GM21576 (cell line): Measurements from ENCODE around the gene LPCAT3.

ENCODE experiments used
- ATAC-seq: cut with Tn5 transposase; IDR thresholded peaks from one replicate; pipeline ENCODE4 v1.9.1; 2021; ENCODE audit warnings: mild to moderate bottlenecking, moderate library complexity; ENCODE audit not compliant: unreplicated experiment

LPCAT3 gene

DNA sequence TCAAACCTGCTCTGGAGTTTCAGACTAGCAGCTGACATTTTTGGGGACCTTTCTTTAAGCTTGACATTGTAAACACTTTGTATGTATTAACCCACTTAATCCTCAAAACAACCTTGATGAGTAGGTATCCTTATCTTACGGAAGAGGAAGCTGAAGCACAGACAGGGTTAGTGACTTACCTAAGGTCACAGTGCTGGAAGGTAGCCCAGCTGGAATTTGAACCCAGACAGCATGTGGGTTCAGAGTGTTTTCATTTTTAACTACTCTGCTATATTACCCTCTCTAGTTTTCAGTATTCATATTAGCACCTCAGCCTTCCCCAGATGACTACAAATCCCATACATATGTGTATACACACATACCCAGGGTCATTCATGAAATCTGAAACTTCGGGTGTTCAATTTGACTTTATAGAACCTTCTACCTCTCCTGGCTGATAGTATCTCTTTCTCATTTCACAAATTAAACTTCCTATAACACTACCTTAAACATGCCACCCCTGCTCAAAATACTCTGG, 13.9 kb downstream of the LPCAT3 start:
- no peak for ATAC-seq

DNA sequence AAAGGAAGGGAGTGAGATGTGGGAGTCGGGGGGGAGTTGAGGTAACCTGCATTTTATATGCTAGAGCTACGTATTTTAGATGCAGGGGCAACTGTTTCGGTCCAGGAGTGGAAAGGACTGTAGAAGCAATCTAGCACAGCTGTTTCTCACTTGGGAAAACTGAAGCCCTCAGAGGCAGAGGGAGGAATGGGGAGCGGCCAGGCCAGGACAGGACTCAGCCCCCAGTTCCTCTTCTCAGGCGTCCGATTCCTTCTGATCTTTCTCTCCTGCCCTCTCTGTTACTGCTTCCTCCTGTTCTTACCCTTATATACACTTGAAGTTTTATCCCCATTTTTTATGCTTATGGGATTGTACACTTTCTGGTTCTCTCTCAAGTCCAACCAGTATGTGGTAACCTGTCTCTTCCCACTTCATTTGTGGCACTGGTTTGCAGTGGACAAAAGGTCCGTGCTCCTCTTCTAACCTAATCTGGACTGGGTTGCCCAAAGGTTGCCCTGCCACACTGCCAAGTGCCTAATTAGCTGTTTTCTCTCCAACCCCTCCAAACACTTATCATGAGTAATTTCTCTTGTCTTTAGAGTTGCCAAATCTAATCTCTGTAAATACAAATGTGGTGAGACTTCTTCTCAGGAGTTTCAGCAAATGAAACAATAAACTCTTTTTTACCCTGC, 16.2 kb downstream of the LPCAT3 start:
- ATAC-seq, result no peak

DNA sequence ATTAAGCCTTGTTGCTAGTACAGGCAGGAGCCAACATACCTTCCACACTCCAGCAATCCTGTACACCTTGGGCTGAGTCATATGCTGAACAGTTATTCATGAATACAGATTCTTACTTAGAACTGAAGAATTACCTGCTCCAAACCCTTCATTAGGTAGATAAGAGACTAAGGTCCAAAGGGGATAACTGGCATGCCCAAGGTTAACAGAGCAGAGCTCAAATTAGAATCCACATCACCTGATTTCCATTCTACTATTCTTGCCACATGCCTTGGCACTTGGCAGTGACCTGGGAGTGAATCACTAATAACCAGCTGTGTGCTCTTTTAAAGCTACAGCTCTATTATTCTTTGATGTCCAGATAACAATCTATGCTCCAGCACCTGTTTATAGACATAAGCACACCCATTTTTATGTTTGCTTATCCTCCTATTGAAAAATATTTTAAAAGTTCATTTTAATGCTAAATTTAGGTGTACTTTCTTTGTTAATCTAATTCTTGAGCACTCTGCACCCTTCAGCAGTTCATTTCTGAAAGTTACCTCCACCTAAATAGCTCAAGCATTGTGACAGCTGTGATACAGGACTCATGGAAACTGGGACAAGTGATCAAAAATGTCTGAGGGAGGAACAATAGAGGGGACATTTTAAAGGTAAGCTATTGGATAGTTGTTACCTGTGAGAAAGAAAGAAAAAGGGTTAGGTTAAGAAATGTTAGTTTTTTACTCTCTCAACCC, 19.4 kb downstream of the LPCAT3 start:
- no peak for ATAC-seq

DNA sequence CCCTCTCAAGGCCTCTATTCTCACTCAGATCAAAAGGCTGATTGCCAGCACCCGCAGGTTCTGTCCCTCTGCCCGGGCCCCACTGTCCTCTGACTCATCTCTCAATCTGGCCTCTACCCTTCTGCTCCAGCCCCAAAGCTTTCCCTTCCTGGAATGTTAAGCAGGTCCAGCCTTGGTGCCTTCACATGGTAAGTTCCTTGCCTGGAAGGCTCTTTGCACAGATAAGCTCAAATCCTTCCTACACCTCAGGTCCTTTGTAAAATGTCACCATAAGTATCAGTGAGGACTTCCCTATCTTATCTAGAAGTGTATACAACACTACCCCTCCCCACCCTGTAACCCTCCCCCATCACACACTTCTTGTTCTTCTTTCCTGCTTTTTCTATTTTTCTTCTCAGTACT, 22.2 kb downstream of the LPCAT3 start:
- no peak for ATAC-seq

DNA sequence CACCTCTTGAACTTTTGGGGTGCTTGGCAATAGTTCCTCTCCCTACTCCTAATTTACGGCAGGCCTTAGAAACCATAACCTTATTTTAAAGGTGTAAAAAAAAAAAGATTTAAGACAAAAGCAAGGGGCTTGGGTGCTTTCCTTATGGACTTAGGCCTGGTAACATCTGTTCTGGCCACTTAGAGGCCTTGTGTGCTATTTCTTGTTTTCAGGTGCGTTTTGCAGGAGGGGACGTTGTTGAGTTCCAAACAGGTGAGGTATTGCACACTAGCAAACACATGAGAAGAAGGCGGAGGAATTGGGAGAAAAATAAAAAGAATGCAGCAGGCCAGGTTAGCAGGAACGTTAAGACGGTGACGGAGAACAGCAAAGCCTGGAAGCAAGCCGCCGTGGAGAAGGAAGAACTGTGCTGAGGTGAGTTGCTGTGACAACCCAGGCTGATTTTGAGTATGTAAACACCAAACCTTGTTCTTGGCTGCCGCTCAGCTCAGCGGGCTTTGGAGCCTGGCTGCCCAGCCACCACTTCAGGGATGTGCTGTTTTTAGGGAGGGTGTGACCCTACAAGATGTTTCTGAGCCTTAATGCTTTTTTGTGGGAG, 30.2 kb downstream of the LPCAT3 start:
- ATAC-seq, result no peak

DNA sequence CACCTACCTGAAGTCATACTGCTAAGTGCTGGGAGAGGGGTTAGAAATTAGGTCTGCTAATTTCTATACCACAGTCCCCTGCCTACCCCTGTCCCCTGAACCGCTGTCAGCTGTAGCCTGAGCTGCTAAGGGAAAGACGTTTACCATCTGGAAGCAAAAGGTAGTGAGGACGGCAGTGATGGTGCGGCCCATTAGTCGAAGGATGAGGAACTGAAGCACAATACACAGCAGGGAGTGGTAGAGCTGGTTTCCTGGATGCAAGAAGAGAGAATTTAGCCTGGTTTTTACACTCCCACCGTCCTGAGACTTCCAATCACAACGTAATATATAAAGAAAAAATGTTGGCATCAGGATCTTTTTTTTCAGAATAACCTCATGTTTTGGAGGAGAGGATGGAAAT, 35.7 kb downstream of the LPCAT3 start:
- ATAC-seq, result no peak

DNA sequence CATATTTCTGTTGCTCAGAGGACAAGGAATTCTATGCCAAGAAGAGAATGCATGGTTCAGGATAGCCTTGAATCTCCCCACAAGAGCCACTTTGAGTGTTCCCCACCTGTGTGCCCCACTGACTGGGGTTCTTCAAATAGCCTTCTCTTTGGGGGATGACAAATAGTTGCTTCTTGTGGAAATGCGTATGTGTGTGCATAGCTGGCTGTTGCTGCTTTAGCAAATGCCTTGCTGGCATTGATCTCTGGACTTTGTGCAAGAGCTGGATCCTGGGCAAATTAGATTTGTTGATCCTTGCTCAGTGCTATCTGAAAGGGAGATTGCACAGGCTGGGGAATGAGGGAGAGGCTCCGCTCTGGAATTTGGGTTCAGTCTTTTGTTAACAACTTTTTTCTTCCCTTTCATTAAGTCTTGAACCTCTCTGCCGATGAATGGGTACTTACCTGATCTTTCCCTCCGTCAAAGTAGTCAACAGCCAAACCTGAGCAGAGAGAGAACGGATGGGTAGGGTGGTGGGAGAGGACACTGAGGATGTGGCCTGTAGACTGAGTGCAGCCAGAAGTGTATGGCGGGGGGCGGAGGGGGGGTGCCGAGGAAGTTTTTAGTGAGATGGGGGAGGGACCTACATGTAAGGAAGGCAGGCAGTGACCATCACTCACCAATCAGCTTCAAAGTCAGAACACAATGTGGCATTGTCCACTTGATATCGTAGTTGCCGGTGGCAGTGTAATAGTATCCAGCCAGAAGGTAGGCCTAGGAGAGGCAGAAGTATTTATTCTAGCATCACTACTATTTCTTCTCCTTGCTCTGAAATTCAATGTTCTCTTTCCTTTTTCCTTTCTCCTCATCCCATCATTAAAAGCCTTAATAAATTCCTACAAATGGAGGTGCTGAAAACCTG, 36.9 kb downstream of the LPCAT3 start:
- ATAC-seq, result no peak

DNA sequence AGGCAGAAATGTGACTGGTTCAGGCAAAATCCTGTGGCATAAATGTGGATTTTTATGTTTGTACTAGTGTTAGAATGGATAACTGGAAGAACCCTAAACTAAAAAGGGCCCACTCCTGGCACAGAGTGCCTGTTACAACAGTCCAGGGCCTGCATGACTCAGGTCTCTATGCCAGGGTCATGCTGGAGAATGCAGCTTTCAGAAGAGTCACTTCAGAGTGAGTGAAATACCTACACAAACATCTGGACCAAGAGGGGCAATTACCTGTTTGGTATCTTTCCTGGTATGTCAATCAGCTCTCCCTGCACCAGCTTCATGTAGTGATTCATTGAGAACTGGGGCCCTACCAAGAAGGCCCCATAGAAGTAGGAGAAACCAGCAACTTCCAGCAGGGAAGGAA, 37.5 kb downstream of the LPCAT3 start:
- ATAC-seq, result no peak

DNA sequence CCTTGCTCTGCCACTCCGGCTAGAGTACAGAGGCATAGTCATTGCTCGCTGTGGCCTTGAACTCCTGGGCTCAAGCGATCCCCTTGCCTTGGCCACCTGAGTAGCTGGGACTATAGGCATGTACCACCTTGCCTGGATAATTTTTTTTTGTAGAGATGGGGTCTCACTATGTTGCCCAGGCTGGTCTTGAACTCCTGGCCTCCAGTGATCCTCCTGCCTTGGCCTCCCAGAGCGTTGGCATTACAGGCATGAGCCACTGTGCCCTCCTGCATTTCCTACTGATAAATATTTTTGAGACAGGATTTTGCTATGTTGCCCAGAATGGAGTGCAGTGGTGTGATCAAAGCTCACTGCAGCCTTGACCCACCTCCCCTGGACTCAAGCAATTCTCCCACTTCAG, 38.2 kb downstream of the LPCAT3 start:
- ATAC-seq, result no peak

DNA sequence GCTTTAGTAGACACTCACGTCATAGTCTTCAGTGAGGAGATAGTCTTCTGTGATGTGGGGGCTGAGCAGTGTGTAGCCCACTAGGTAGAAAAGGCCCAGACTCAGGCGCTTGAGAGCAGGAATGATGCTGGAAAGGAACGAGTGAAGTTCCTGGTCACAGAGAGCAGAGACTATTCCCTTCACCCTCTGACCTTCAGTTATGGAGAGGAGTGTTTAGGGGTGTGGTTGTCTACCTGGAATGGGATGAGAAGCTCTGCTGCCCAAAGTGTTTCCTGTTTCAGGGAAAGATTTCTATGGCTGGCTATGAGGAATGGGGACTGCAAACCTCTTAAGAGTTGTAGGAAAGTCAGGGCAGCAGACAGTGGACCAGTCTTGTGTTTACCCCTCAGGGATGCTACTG, 38.8 kb downstream of the LPCAT3 start:
- no peak for ATAC-seq

DNA sequence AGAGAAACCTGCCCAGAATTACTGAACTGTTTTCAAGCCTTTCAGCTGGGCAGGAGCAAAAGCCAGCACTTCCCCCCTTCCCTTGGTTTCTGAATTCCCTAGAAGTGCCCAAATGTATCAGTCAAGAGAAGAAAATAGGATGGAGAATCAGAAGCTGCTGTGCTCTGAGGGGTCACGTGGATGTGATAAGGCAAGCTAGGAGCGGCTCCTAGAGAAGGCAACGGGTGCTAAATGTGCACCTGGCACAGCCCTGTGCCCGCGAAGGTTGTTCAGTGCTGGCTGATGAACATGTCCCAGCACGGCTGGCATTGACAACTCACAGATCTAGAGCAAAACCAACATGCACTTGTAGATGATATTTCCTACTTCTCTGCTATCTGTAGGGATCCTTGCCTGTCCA, 39.3 kb downstream of the LPCAT3 start:
- ATAC-seq, result no peak

DNA sequence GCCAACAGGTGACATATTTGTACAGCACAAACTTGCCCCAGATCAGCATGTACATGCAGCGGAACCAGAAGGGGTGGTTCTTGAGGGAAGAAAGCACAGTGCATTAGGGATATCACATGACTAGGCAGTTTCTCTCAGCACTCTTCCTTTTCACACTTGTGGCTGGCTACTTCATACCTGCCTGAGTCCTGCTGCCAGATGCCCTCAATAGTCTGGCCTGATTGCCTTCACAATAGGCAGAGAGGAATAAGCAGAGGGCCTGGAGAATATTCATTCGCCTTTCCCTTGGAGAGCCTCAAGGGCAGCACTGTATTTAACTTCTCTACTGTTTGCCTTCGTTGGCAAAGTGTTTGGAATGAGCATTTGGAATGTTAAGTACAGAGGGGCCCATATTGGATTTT, 39.7 kb downstream of the LPCAT3 start:
- ATAC-seq, result no peak

DNA sequence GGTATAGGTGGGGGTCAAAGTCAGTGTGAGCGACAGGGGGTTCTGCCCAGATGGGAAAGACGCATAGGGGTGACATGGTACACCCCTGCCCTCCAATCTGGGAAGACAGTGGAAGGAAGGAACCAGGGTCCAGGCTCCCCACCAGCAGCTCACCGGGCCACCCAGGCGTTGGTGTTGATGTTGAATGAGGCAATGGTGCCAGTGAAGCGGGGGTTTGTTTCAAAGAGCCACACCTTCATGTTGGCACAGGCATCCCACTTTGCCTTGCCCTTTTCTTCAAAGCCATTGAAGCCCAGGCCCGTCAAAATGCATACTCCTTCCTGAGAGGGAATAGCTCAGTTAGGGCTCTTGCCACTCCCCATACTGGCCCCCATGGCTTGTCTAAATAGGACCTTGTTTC, 40.1 kb downstream of the LPCAT3 start:
- no peak for ATAC-seq

DNA sequence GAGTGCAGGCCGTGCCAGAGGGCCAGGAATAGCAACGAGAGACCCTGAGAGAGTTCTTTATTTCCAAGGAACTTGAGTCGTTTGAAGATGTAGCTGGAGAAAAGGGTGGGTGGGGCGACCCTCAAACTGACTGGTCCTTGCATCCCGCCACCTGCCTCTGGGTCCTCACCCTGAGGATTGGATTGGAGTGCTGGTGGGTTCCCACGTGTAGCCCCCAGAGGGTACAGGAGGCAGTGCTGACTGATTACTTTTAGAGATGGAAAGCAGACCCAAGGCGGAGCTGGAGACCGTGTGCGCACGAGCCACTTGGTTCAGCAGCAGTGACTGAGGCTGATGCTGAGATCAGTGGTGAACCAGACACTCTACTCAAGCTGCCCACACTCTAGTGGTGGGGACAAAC, 40.6 kb downstream of the LPCAT3 start:
- no peak for ATAC-seq

DNA sequence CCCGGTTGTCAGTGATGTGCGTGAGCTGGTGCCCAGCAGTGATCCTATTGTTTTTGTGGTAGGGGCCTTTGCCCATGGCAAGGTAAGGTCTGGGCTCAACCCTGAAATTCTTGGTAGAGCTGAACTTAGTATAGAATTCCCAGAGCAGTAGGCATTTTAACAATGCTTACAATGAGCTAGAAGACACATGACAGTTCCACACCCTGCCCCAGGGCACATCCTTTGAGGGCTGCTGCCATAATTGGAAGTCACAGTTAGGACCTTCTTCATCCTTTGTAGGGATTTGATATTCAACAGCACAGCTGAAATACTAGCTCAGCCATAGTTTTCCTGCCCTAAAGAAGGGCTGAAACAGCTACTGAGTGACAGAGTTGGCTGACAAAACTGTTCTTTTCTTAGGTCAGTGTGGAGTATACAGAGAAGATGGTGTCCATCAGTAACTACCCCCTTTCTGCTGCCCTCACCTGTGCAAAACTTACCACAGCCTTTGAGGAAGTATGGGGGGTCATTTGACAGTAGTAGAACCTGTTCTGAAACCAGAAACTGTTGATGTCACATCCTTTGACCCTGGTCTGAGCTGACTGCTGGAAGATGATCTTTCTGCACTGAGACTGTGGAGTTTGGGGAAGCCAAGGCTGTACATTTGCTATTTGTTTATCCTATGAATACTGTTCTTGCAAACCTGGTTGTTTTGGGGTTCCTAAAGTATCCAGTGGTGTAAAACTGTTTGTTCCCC, 42.8 kb downstream of the LPCAT3 start:
- ATAC-seq, result no peak

DNA sequence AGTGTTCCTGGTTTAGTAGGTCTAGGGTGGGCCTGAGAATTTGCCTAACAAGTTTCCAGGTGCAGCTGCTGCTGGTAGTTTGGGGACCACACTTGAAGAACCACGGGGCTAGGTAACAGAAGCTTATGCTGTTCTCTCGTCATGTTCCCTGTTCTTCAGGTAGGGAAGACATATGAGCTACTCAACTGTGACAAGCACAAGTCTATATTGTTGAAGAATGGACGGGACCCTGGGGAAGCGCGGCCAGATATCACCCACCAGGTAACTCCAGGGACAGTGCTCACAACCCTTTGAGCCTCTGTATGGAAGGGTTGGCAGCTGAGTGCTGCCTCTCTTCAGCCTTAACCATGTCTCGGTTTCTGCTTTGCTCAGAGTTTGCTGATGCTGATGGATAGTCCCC, 44.1 kb downstream of the LPCAT3 start:
- no peak for ATAC-seq

DNA sequence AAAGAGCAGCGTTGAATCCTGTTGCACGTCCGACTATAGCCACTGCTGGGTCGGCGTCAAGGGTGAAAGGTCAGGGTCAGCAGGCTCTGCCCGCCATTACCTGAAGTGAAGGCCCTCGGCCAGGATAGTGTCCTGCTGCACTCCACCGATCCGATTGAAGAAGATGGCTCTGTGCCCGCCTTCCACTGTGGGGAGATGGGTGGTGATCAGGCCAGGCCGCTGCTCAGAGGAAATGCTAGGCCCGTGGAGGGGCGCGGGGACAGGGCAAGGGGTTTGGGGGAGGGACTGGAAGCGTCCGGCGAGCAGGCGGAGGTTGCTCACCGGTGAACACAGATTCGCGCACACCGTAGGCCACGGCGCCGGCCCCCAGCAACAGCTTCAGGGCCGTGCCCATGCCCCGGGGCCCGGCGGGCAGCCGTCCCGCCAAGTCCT, 48.2 kb downstream of the LPCAT3 start:
- no peak for ATAC-seq

DNA sequence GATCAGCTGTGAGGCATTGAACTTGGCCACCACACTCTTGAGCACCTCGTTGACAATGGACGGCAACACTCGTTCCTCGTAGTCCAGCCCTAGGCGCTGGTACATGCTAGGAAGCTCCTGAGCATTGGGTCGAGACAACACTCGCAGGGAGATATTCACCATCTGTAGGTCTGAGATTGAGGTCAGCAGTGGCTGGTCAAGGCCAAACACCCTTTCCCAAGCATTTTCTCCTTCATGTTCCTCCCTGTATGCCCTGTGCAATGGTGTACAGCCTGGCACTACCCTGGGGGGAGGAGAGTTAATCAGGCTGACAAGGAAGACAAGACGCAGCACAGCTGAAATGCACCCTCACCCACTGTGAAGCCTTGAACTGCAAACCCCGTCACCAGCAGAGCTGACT, 49.9 kb downstream of the LPCAT3 start:
- no peak for ATAC-seq

DNA sequence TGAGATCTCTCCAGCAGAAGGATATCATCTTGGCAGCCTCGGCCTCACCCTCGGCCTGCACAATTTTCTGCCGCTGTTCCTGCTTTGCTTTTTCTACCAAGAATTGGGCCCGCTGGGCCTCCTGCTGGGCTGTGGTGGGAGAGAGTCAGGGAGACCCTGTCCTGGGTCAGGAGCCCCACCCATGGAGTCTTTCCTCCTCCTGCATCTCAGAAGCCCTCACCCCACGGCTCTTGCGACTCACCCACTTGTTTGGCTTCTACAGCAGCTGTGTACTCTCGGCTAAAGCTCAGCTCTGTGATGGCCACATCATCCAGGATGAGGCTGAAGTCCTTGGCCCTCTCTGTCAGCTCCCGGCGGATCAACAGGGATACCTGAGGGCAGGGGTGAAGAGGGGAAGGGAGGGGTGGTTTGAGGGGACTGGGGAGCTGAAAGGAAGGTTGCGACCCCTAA, 50.6 kb downstream of the LPCAT3 start:
- ATAC-seq, result no peak

DNA sequence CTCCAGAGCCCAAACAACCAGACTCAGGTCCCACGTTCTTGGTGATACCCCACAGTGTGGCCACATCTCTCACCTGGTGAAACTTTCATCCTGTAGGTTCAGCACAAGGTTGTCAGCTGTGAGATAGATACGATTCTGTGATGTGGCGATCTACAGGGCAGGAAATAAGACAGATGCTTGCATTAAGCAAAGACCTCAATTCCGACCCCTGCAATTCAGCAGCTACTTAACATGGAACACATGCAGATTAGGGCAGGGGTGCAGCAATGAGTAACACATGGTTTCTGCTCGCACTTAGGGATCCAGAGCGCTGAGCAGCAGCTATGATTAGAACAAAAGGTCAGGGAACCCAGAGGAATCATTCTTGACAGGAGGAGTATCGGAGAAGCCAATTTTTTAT, 51.9 kb downstream of the LPCAT3 start:
- ATAC-seq, result no peak
